Measurements from ENCODE around the gene OBSCN.
A peak's percentile ranks its signal among the peaks of the same experiment; 100 is the strongest.
"Not testable (repeated sequence)": the region's sequence is repeated elsewhere in the genome, so short reads cannot be mapped to it uniquely, and the experiment has no call there.

The OBSCN gene

GRCh38 chr1:228224198-228225164, 16.6 kb downstream of the OBSCN start:
- Histone ChIP-seq H3K9me3 (ENCODE audit: control insufficient read depth in 2 of 2, low read length in 2 of 2) (peaks cover 0 to 9% of the 10 kb centered on the region in 2 donors), H3K27me3 (ENCODE audit: control insufficient read depth in 2 of 2, insufficient read depth in 2 of 2, low read length in 2 of 2) (no peaks in the 10 kb centered on the region), H3K27ac (ENCODE audit: low read depth in 2 of 2, low read length in 2 of 2) (no peak overlapping the region), H3K4me1 (ENCODE audit: control insufficient read depth in 2 of 2, insufficient read depth in 2 of 2, low read length in 2 of 2) (no peaks in the 10 kb centered on the region), H3K9ac (ENCODE audit: low read depth in 1 of 2, low read length in 2 of 2) (no peak overlapping the region), H3K36me3 (ENCODE audit: control insufficient read depth in 2 of 2, insufficient read depth in 2 of 2, low read length in 2 of 2) (peaks cover 0 to 2% of the 10 kb centered on the region in 2 donors), H3K4me3 (ENCODE audit: low read length in 2 of 2) (no peak overlapping the region)

DNA sequence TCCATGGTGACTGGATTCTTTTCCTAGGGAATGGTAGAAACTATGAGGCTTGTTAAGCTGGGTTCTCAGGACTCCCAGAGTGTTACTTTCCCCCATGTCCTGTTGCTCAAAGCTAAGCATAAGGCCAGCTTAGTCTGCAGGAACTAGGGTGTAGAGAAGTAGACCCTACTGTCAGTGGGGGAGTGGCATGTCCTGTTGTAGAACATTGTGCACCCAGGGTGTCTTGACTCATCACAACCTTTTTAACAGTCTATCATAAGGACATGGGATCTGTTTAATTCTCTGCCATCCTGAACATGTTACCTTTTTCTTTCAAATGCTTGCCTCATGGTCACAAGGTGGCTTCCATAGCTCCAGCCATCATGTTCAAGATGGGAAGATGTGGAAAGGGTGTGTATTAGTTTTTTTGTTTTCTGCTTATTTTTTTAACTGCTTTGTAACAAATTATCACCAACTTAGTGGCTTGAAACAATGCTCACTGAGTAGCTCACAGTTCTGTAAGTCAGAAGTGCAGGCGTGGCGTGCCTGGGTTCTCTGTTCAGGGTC, 17.4 kb downstream of the OBSCN start:
- H3K36me3 ChIP-seq (ENCODE audit: control insufficient read depth in 2 of 2, insufficient read depth in 2 of 2, low read length in 2 of 2), result peaks cover 0 to 2% of the 10 kb centered on the region in 2 donors
- H3K9ac ChIP-seq (ENCODE audit: low read depth in 1 of 2, low read length in 2 of 2), result no peak overlapping the region
- H3K27ac ChIP-seq (ENCODE audit: low read depth in 2 of 2, low read length in 2 of 2), result no peak overlapping the region

GRCh38 chr1:228225740-228226139, 17.9 kb downstream of the OBSCN start:
- Histone ChIP-seq H3K9me3 (ENCODE audit: control insufficient read depth in 2 of 2, low read length in 2 of 2) (peaks cover 0 to 9% of the 10 kb centered on the region in 2 donors), H3K9ac (ENCODE audit: low read depth in 1 of 2, low read length in 2 of 2) (no peak overlapping the region), H3K27me3 (ENCODE audit: control insufficient read depth in 2 of 2, insufficient read depth in 2 of 2, low read length in 2 of 2) (no peaks in the 10 kb centered on the region), H3K27ac (ENCODE audit: low read depth in 2 of 2, low read length in 2 of 2) (no peak overlapping the region), H3K4me1 (ENCODE audit: control insufficient read depth in 2 of 2, insufficient read depth in 2 of 2, low read length in 2 of 2) (no peaks in the 10 kb centered on the region), H3K4me3 (ENCODE audit: low read length in 2 of 2) (no peak overlapping the region), H3K36me3 (ENCODE audit: control insufficient read depth in 2 of 2, insufficient read depth in 2 of 2, low read length in 2 of 2) (peaks cover 0 to 2% of the 10 kb centered on the region in 2 donors)

More for the DNA sequence above, 17.4 kb downstream of the OBSCN start:
- Histone ChIP-seq H3K4me3 (ENCODE audit: low read length in 2 of 2) (no peak overlapping the region), H3K4me1 (ENCODE audit: control insufficient read depth in 2 of 2, insufficient read depth in 2 of 2, low read length in 2 of 2) (no peaks in the 10 kb centered on the region), H3K9me3 (ENCODE audit: control insufficient read depth in 2 of 2, low read length in 2 of 2) (peaks cover 0 to 9% of the 10 kb centered on the region in 2 donors), H3K27me3 (ENCODE audit: control insufficient read depth in 2 of 2, insufficient read depth in 2 of 2, low read length in 2 of 2) (no peaks in the 10 kb centered on the region)

GRCh38 chr1:228226141-228226874, 18.5 kb downstream of the OBSCN start:
- H3K27me3 ChIP-seq (ENCODE audit: control insufficient read depth in 2 of 2, insufficient read depth in 2 of 2, low read length in 2 of 2), result no peaks in the 10 kb centered on the region
- peaks cover 0 to 2% of the 10 kb centered on the region in 2 donors for H3K36me3 ChIP-seq (ENCODE audit: control insufficient read depth in 2 of 2, insufficient read depth in 2 of 2, low read length in 2 of 2)
- no peak overlapping the region for H3K9ac ChIP-seq (ENCODE audit: low read depth in 1 of 2, low read length in 2 of 2)
- H3K9me3 ChIP-seq (ENCODE audit: control insufficient read depth in 2 of 2, low read length in 2 of 2), result peaks cover 0 to 9% of the 10 kb centered on the region in 2 donors
- no peak overlapping the region for H3K4me3 ChIP-seq (ENCODE audit: low read length in 2 of 2)
- H3K27ac ChIP-seq (ENCODE audit: low read depth in 2 of 2, low read length in 2 of 2), result no peak overlapping the region
- H3K4me1 ChIP-seq (ENCODE audit: control insufficient read depth in 2 of 2, insufficient read depth in 2 of 2, low read length in 2 of 2), result no peaks in the 10 kb centered on the region

GRCh38 chr1:228226956-228227791, 19.3 kb downstream of the OBSCN start:
- H3K27me3 ChIP-seq (ENCODE audit: control insufficient read depth in 2 of 2, insufficient read depth in 2 of 2, low read length in 2 of 2), result no peaks in the 10 kb centered on the region
- no peak overlapping the region for H3K27ac ChIP-seq (ENCODE audit: low read depth in 2 of 2, low read length in 2 of 2)
- no peaks in the 10 kb centered on the region for H3K4me1 ChIP-seq (ENCODE audit: control insufficient read depth in 2 of 2, insufficient read depth in 2 of 2, low read length in 2 of 2)
- H3K4me3 ChIP-seq (ENCODE audit: low read length in 2 of 2), result no peak overlapping the region
- H3K9ac ChIP-seq (ENCODE audit: low read depth in 1 of 2, low read length in 2 of 2), result no peak overlapping the region
- peaks cover 0 to 2% of the 10 kb centered on the region in 2 donors for H3K36me3 ChIP-seq (ENCODE audit: control insufficient read depth in 2 of 2, insufficient read depth in 2 of 2, low read length in 2 of 2)
- peaks cover 0 to 9% of the 10 kb centered on the region in 2 donors for H3K9me3 ChIP-seq (ENCODE audit: control insufficient read depth in 2 of 2, low read length in 2 of 2)

DNA sequence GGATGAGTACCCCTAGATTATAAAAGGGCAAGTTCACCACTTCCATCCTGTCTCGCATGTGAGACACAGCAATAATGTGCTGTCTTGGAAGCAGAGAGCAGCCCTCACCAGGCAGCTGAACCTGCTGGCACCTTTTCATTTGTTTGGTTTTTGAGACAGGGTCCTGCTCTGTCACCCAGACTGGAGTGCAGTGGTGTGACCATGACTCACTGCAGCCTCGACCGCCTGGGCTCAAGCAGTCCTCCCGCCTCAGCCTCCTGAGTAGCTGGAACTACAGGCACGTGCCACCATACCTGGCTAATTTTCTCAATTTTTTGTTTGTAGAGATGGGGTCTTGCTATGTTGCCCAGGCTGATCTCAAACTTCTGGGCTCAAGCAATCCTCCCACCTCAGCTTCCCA, 20.3 kb downstream of the OBSCN start:
- not testable (repeated sequence) for H3K9ac ChIP-seq (ENCODE audit: low read depth in 1 of 2, low read length in 2 of 2); H3K27me3 ChIP-seq (ENCODE audit: control insufficient read depth in 2 of 2, insufficient read depth in 2 of 2, low read length in 2 of 2); H3K9me3 ChIP-seq (ENCODE audit: control insufficient read depth in 2 of 2, low read length in 2 of 2); H3K27ac ChIP-seq (ENCODE audit: low read depth in 2 of 2, low read length in 2 of 2); H3K4me3 ChIP-seq (ENCODE audit: low read length in 2 of 2); H3K36me3 ChIP-seq (ENCODE audit: control insufficient read depth in 2 of 2, insufficient read depth in 2 of 2, low read length in 2 of 2); H3K4me1 ChIP-seq (ENCODE audit: control insufficient read depth in 2 of 2, insufficient read depth in 2 of 2, low read length in 2 of 2)

GRCh38 chr1:228228601-228229074, 20.8 kb downstream of the OBSCN start:
- H3K9ac ChIP-seq (ENCODE audit: low read depth in 1 of 2, low read length in 2 of 2), result no peak overlapping the region
- peaks cover 0 to 9% of the 10 kb centered on the region in 2 donors for H3K9me3 ChIP-seq (ENCODE audit: control insufficient read depth in 2 of 2, low read length in 2 of 2)
- peaks cover 0 to 2% of the 10 kb centered on the region in 2 donors for H3K36me3 ChIP-seq (ENCODE audit: control insufficient read depth in 2 of 2, insufficient read depth in 2 of 2, low read length in 2 of 2)
- no peaks in the 10 kb centered on the region for H3K4me1 ChIP-seq (ENCODE audit: control insufficient read depth in 2 of 2, insufficient read depth in 2 of 2, low read length in 2 of 2)
- H3K4me3 ChIP-seq (ENCODE audit: low read length in 2 of 2), result no peak overlapping the region
- no peaks in the 10 kb centered on the region for H3K27me3 ChIP-seq (ENCODE audit: control insufficient read depth in 2 of 2, insufficient read depth in 2 of 2, low read length in 2 of 2)
- peak overlapping the region in 1 of 2 donors; percentile 0 for H3K27ac ChIP-seq (ENCODE audit: low read depth in 2 of 2, low read length in 2 of 2)

- no peaks in the 10 kb centered on the region for H3K27me3 ChIP-seq (ENCODE audit: control insufficient read depth in 2 of 2, insufficient read depth in 2 of 2, low read length in 2 of 2)
- no peak overlapping the region for H3K4me3 ChIP-seq (ENCODE audit: low read length in 2 of 2)
- no peaks in the 10 kb centered on the region for H3K36me3 ChIP-seq (ENCODE audit: control insufficient read depth in 2 of 2, insufficient read depth in 2 of 2, low read length in 2 of 2)
- no peak overlapping the region for H3K9ac ChIP-seq (ENCODE audit: low read depth in 1 of 2, low read length in 2 of 2)
- no peaks in the 10 kb centered on the region for H3K4me1 ChIP-seq (ENCODE audit: control insufficient read depth in 2 of 2, insufficient read depth in 2 of 2, low read length in 2 of 2)
- no peaks in the 10 kb centered on the region for H3K9me3 ChIP-seq (ENCODE audit: control insufficient read depth in 2 of 2, low read length in 2 of 2)
- H3K27ac ChIP-seq (ENCODE audit: low read depth in 2 of 2, low read length in 2 of 2), result no peak overlapping the region
Observed at GRCh38 chr1:228231189-228231588, 23.3 kb downstream of the OBSCN start.

DNA sequence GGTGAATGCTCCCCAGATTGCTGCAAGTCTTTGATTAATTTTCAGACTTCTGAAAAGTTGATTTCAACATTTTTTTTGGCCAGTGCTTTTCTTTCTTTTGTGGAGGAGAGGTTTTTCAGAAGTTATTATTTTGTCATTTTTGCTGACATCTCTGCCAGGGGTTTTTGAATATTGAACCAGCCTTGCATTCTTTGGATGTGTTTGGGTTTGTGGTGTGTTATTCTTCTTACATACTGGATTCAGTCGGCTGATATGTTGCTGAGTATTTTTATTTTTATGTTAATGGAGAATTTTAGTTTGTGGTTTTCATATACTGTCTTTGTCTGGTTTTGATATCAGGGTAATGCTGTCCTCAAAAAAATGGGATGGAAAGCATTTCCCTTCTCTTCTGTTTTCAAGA, 25.3 kb downstream of the OBSCN start:
- Histone ChIP-seq H3K27me3 (ENCODE audit: control insufficient read depth in 2 of 2, insufficient read depth in 2 of 2, low read length in 2 of 2) (no peaks in the 10 kb centered on the region), H3K9ac (ENCODE audit: low read depth in 1 of 2, low read length in 2 of 2) (no peak overlapping the region), H3K9me3 (ENCODE audit: control insufficient read depth in 2 of 2, low read length in 2 of 2) (no peaks in the 10 kb centered on the region), H3K4me1 (ENCODE audit: control insufficient read depth in 2 of 2, insufficient read depth in 2 of 2, low read length in 2 of 2) (no peaks in the 10 kb centered on the region), H3K4me3 (ENCODE audit: low read length in 2 of 2) (no peak overlapping the region), H3K27ac (ENCODE audit: low read depth in 2 of 2, low read length in 2 of 2) (no peak overlapping the region), H3K36me3 (ENCODE audit: control insufficient read depth in 2 of 2, insufficient read depth in 2 of 2, low read length in 2 of 2) (no peaks in the 10 kb centered on the region)

All from mucosa of rectum (tissue), 2 donors.